ENCODE measurements around the gene MAPKBP1.

GRCh38 chr15:41817327-41817726 is 43.0 kb downstream of the MAPKBP1 start:
- no peak for TF ChIP-seq CTCF (IDR thresholded peaks at IDR 0.05; ENCODE audit: control extremely low read depth in 1 of 3, insufficient read depth in 1 of 3, low read depth in 1 of 3, low read length in 3 of 3)
- no peak for TF ChIP-seq POLR2AphosphoS5 (IDR thresholded peaks at IDR 0.05; ENCODE audit: low read depth, low read length)
- TF ChIP-seq EP300 (IDR thresholded peaks at IDR 0.05; ENCODE audit: borderline replicate concordance in 1 of 2, low read depth in 2 of 2, low read length in 2 of 2): no peak
- TF ChIP-seq SIN3A (conservative IDR thresholded peaks at IDR 0.05 in 1 of 2, IDR thresholded peaks at IDR 0.05 in 1 of 2; ENCODE audit: low read depth in 1 of 2, low read length in 2 of 2): no peak
- no peak for TF ChIP-seq POLR2A (IDR thresholded peaks at IDR 0.05; ENCODE audit: control extremely low read depth in 1 of 2, low read depth in 2 of 2, low read length in 2 of 2)
- no peak for TF ChIP-seq EZH2 (IDR thresholded peaks at IDR 0.05; ENCODE audit: low read depth, low read length, severe bottlenecking)
- TF ChIP-seq, protein P1, sequence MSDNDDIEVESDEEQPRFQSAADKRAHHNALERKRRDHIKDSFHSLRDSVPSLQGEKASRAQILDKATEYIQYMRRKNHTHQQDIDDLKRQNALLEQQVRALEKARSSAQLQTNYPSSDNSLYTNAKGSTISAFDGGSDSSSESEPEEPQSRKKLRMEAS (IDR thresholded peaks at IDR 0.05): no peak
- TF ChIP-seq ATF2 (IDR thresholded peaks at IDR 0.05; ENCODE audit: low read length): no peak
- TF ChIP-seq USF2 (IDR thresholded peaks at IDR 0.05; ENCODE audit: low read length): no peak
- no peak for TF ChIP-seq RFX5 (IDR thresholded peaks at IDR 0.05; ENCODE audit: borderline replicate concordance, low read depth, low read length)
- no peak for TF ChIP-seq ZNF274 (IDR thresholded peaks at IDR 0.05; ENCODE audit: borderline replicate concordance, extremely low read depth, low read length)

Data from H1 (cell line).